Breast epithelium (tissue), 4 donors: Measurements from ENCODE around the gene LRR1. TPM values are rescaled to one million over a fixed set of nuclear protein-coding genes. Genes with fewer than 3 reads are reported as not detected.
"Not testable (repeated sequence)": the region's sequence is repeated elsewhere in the genome, so short reads cannot be mapped to it uniquely, and the experiment has no call there.

Experiments
- DNase-seq, 2 donors: peaks; one replicate each; pipeline ENCODE4 v3.0.0-alpha.2; 2019; ENCODE audit warnings: low spot score in 2 of 2
- H3K27ac ChIP-seq, 2 donors: fragments of 200-600 bp; sonication (generic) in 1 of 2; one replicate each; pipeline ENCODE4 v1.5.1; 2016 to 2019; ENCODE audit warnings: mild to moderate bottlenecking in 1 of 2
- H3K27me3 ChIP-seq, 2 donors: fragments of 200-600 bp; sonication (generic) in 1 of 2; one replicate each; pipeline versions ENCODE4 v1.5.1 to v1.6.0; 2017 to 2019; ENCODE audit warnings: control low read depth in 1 of 2, mild to moderate bottlenecking in 1 of 2
- H3K36me3 ChIP-seq: fragments of 200-600 bp; one replicate; pipeline ENCODE4 v1.5.1; 2019
- H3K4me1 ChIP-seq, 2 donors: fragments of 200-600 bp; sonication (generic); one replicate each; pipeline ENCODE4 v1.5.1; 2016 to 2019; ENCODE audit warnings: control low read depth in 1 of 2
- H3K4me3 ChIP-seq, 3 donors: fragments of 200-600 bp; sonication (generic); 1 replicate in 2 of 3; 2 replicates in 1 of 3; pipeline ENCODE4 v1.5.1; 2016 to 2019; ENCODE audit warnings: mild to moderate bottlenecking in 3 of 3, moderate library complexity in 2 of 3
- H3K9me3 ChIP-seq, 2 donors: fragments of 200-600 bp; sonication (generic) in 1 of 2; one replicate each; pipeline ENCODE4 v1.5.1; 2016 to 2019; ENCODE audit warnings: control low read depth in 1 of 2
- POLR2A ChIP-seq: fragments of 450-650 bp; IDR thresholded peaks from one replicate; pipeline ENCODE4 v1.6.1; 2016; ENCODE audit warnings: antibody characterized with exemption, mild to moderate bottlenecking, moderate library complexity
- POLR2AphosphoS5 ChIP-seq, 3 donors: sonication (generic); formaldehyde crosslinking; IDR thresholded peaks; one replicate each; pipeline ENCODE4 v1.6.1; 2017; ENCODE audit warnings: antibody characterized with exemption in 3 of 3
- intact Hi-C: fragments of 100-400 bp; cut with DNase I; formaldehyde crosslinking; loops from one replicate; pipeline ENCODE4 v1.15.1; 2023; ENCODE audit warnings: low total_unique reads
- total RNA-seq, 3 donors: library from RNA; depleted of rRNA; stranded (reverse); fragments of >200 nt; gene quantifications; one replicate each; pipeline ENCODE4 v1.1.0, GENCODE V29; 2016
- TF ChIP-seq, protein P1 (sequence below), 3 donors: fragments of 450-650 bp; IDR thresholded peaks; one replicate each; pipeline ENCODE4 v1.5.1; 2016 to 2017; ENCODE audit warnings: antibody characterized with exemption in 3 of 3, mild to moderate bottlenecking in 3 of 3, moderate library complexity in 3 of 3

Gene LRR1
- total RNA-seq, 3 donors from 2014 or later: 7.9 to 9.8 (median 9.2) TPM

DNA sequence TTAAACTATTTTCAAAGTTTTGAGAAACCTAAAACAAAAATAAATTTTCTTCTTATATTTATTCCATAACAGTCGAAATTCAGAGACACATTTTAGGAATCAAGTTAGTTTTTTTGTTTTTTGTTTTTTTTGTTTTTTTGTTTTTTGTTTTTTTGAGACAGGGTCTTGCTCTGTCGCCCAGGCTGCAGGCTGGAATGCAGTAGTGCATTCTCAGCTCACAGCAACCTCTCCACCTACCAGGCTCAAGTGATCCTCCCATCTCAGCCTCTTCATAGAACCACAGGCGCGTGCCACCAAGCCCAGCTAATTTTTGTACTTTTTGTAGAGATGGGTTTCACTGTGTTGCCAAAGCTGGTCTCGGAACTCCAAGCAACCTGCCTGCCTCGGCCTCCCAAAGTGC, 54.8 kb downstream of the LRR1 start:
- intact Hi-C loops: no loop called here
- Histone ChIP-seq H3K4me3 (no peak overlapping the region), H3K27me3 (no peaks in the 10 kb centered on the region), H3K36me3 (no peaks in the 10 kb centered on the region), H3K27ac (no peak overlapping the region), H3K4me1 (no peaks in the 10 kb centered on the region), H3K9me3 (no peaks in the 10 kb centered on the region)
- TF ChIP-seq POLR2AphosphoS5 (IDR thresholded peaks at IDR 0.05) (no peak), POLR2A (no peak)
- TF ChIP-seq, protein P1, sequence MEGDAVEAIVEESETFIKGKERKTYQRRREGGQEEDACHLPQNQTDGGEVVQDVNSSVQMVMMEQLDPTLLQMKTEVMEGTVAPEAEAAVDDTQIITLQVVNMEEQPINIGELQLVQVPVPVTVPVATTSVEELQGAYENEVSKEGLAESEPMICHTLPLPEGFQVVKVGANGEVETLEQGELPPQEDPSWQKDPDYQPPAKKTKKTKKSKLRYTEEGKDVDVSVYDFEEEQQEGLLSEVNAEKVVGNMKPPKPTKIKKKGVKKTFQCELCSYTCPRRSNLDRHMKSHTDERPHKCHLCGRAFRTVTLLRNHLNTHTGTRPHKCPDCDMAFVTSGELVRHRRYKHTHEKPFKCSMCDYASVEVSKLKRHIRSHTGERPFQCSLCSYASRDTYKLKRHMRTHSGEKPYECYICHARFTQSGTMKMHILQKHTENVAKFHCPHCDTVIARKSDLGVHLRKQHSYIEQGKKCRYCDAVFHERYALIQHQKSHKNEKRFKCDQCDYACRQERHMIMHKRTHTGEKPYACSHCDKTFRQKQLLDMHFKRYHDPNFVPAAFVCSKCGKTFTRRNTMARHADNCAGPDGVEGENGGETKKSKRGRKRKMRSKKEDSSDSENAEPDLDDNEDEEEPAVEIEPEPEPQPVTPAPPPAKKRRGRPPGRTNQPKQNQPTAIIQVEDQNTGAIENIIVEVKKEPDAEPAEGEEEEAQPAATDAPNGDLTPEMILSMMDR (IDR thresholded peaks at IDR 0.05): no peak
- no peak for DNase-seq

DNA sequence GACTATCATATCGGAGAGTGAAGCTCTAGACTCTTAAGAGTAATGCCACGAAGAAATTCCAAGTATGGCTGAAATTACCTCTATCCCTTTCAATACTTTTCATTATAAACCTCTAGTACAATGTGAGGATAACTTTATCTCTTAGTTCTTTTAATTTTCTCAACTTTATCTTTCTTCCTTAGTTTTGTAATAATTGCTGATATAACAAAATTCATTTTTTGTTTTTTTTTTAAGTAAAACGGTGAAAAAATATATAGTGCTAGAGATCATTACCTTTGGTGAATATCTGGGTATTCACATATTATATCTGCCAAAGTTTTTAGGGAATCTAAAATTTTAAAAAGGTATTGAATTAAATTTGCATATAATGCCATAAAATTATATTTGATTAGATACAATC, 55.8 kb downstream of the LRR1 start:
- Histone ChIP-seq H3K36me3 (no peaks in the 10 kb centered on the region), H3K4me1 (no peaks in the 10 kb centered on the region), H3K9me3 (no peaks in the 10 kb centered on the region), H3K27ac (no peak overlapping the region), H3K4me3 (no peak overlapping the region), H3K27me3 (no peaks in the 10 kb centered on the region)
- intact Hi-C loops: no loop called here
- DNase-seq: no peak
- TF ChIP-seq POLR2AphosphoS5 (IDR thresholded peaks at IDR 0.05) (no peak), POLR2A (no peak)
- TF ChIP-seq, protein P1 (IDR thresholded peaks at IDR 0.05): no peak

DNA sequence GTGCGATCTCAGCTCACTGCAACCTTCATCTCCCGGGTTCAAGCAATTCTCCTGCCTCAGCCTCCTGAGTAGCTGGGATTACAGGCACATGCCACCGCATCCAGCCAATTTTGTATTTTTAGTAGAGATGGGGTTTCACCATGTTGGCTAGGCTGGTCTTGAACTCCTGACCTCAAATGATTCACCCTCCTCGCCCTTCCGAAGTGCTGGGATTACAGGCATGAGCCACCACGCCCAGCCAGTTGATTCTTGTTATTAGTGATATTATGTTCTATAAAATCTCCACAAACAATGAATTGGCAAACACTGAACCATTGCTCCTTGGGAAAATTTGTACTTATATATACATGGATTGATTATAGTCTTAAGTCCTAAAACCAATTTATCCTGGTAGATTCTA, 58.8 kb downstream of the LRR1 start:
- H3K36me3 ChIP-seq, DNase-seq, H3K27ac ChIP-seq, H3K9me3 ChIP-seq, H3K4me3 ChIP-seq, H3K27me3 ChIP-seq, H3K4me1 ChIP-seq, intact Hi-C loops: not testable (repeated sequence)

GRCh38 chr14:49659526-49660455, 61.1 kb downstream of the LRR1 start:
- TF ChIP-seq POLR2A (no peak), POLR2AphosphoS5 (IDR thresholded peaks at IDR 0.05) (no peak)
- TF ChIP-seq, protein P1 (IDR thresholded peaks at IDR 0.05): no peak
- Histone ChIP-seq H3K4me1 (no peaks in the 10 kb centered on the region), H3K36me3 (no peaks in the 10 kb centered on the region), H3K27ac (no peak overlapping the region), H3K4me3 (no peak overlapping the region), H3K27me3 (no peaks in the 10 kb centered on the region), H3K9me3 (no peaks in the 10 kb centered on the region)
- intact Hi-C loops: no loop called here
- DNase-seq: no peak

Other genes with a start within 250 kb of the LRR1 start
- gene RPS29, start 12.6 kb upstream of the LRR1 start, total RNA-seq: over 10,000 TPM in 2 of 3 donors, 1,000 to 10,000 TPM in 1; 6,323 to 14,663 (median 13,626) TPM
- gene RPL36AL, start 21.7 kb downstream of the LRR1 start, total RNA-seq: 100 to 1,000 TPM; 161 to 303 (median 269) TPM
- 10 to 100 TPM; 21.6 to 24.9 (median 22.1) TPM for gene MGAT2, start 21.9 kb downstream of the LRR1 start, total RNA-seq
- gene DNAAF2, start 36.3 kb downstream of the LRR1 start, total RNA-seq: 10 to 100 TPM in 2 of 3 donors, 1 to 10 TPM in 1; 7.2 to 15.8 (median 12.1) TPM
- gene POLE2, start 89.3 kb downstream of the LRR1 start, total RNA-seq: 1 to 10 TPM; 1.6 to 9.8 (median 5.6) TPM
- gene KLHDC1, start 94.2 kb downstream of the LRR1 start, total RNA-seq: 10 to 100 TPM in 2 of 3 donors, 1 to 10 TPM in 1; 7.8 to 13.5 (median 11.8) TPM
- 100 to 1,000 TPM in 1 of 3 donors, 10 to 100 TPM in 2; 74.4 to 107 (median 88.5) TPM for gene KLHDC2, start 169.2 kb downstream of the LRR1 start, total RNA-seq